ENCODE results near the gene TOMT. TPM values are rescaled to one million over a fixed set of nuclear protein-coding genes. Genes with fewer than 3 reads are reported as not detected.

The TOMT gene
- total and polyA plus RNA-seq, 2 of the 4 experiments (the other 2 are of a cell fraction): not detected

GRCh38 chr11:72125956-72126355 is 20.2 kb downstream of the TOMT start:
- TF ChIP-seq FOS (IDR thresholded peaks at IDR 0.05; ENCODE audit: low read depth, low read length): no peak
- no peak for TF ChIP-seq MAFK (IDR thresholded peaks at IDR 0.05; ENCODE audit: low read depth, low read length)
- TF ChIP-seq ELK1 (IDR thresholded peaks at IDR 0.05; ENCODE audit: borderline replicate concordance, low read depth, low read length): no peak
- no peak for TF ChIP-seq MXI1 (IDR thresholded peaks at IDR 0.05; ENCODE audit: borderline replicate concordance, low read depth, low read length)

More at GRCh38 chr11:72125956-72126355, 20.2 kb downstream of the TOMT start:
- Histone ChIP-seq H3K4me1 (ENCODE audit: control insufficient read depth, insufficient read depth, low read length) (no peaks in the 10 kb centered on the region), H2AFZ (replicated peaks; ENCODE audit: low read length, poor library complexity) (no peak overlapping the region), H2BK5ac (ENCODE audit: low read depth, low read length, poor library complexity, severe bottlenecking) (no peak overlapping the region), H3K4me3 (ENCODE audit: insufficient read depth, low read depth, low read length) (no peak overlapping the region), H3K9me1 (ENCODE audit: insufficient read depth, low read length) (no peaks in the 10 kb centered on the region), H3K14ac (replicated peaks; ENCODE audit: low read depth, low read length) (no peak overlapping the region), H3K9ac (ENCODE audit: low read depth, low read length) (no peak overlapping the region), H3K56ac (ENCODE audit: extremely low read depth, insufficient read depth, low read length) (no peak overlapping the region), H3K79me1 (ENCODE audit: low read depth in 1 of 2, low read length in 2 of 2) (no peaks in the 10 kb centered on the region), H2AK5ac (ENCODE audit: low read depth, low read length) (no peak overlapping the region), H2BK120ac (ENCODE audit: low read depth, low read length) (no peak overlapping the region), H4K91ac (ENCODE audit: insufficient read depth, low read depth, low read length) (no peak overlapping the region), H3K27ac (ENCODE audit: insufficient read depth, low read length) (no peak overlapping the region), H3K9me3 (ENCODE audit: control insufficient read depth, insufficient read depth, low read length) (peaks cover 7% of the 10 kb centered on the region), H2BK20ac (ENCODE audit: low read depth, low read length) (no peak overlapping the region), H4K8ac (ENCODE audit: low read depth in 2 of 2, low read length in 2 of 2) (no peak overlapping the region), H3K27me3 (ENCODE audit: control insufficient read depth, insufficient read depth, low read length) (peaks cover 2% of the 10 kb centered on the region; the same call in 1 of the 2 replicates), H3K4me2 (ENCODE audit: low read depth, low read length) (no peak overlapping the region), H2AK9ac (replicated peaks; ENCODE audit: low read depth, low read length, poor library complexity) (no peak overlapping the region), H3K4ac (ENCODE audit: low read depth, low read length) (no peak overlapping the region), H3K18ac (ENCODE audit: low read depth, low read length) (no peak overlapping the region), H4K20me1 (ENCODE audit: insufficient read depth, low read length) (no peaks in the 10 kb centered on the region), H2BK15ac (ENCODE audit: low read depth, low read length) (no peak overlapping the region), H3K23ac (ENCODE audit: low read depth, low read length) (no peak overlapping the region), H3K36me3 (ENCODE audit: control insufficient read depth, insufficient read depth, low read length) (no peaks in the 10 kb centered on the region), H4K5ac (ENCODE audit: low read depth, low read length) (no peak overlapping the region)
- CTCF ChIA-PET: no interaction called here
- DNase-seq (no peak), ATAC-seq (ENCODE audit: low read depth) (no peak)
- no TSS peak for BruUV-seq (replicated peaks)
- intact Hi-C loops (cut with micrococcal nuclease): no loop called here
- POLR2A ChIA-PET (ENCODE audit: unreplicated experiment): no interaction called here
- dilution Hi-C loops (cut with HindIII; ENCODE audit: low sequenced_read_pairs, unreplicated experiment): no loop called here
- WGBS, 2 experiments (ENCODE audit: extremely low coverage in 2 of 2, insufficient read length in 1 of 2): no CpG with 5 or more reads among the region's 1 CpG
- in situ Hi-C loops (cut with MboI; ENCODE audit: low sequenced_read_pairs): no loop called here

Measured in IMR-90 (cell line).